BJ (cell line): Measurements from ENCODE around the gene KAZALD1. TPM values are rescaled to one million over a fixed set of nuclear protein-coding genes. Genes with fewer than 3 reads are reported as not detected.

ENCODE experiments used
- CTCF ChIA-PET: fragments of 350-600 bp; formaldehyde crosslinking; extraction: SDS; loops from one replicate; lab custom pipeline; 2021; ENCODE audit warnings: antibody characterized with exemption, inconsistent platforms; lab: Yijun Ruan, JAX
- POLR2A ChIA-PET: fragments of 300-600 bp; sonication (Branson Sonifier 250); formaldehyde crosslinking; extraction: SDS; loops from one replicate; lab custom pipeline; 2021; ENCODE audit warnings: antibody characterized with exemption; lab: Charles Lee
- DNase-seq: peaks from one replicate; pipeline ENCODE4 v3.0.0-alpha.2; 2011; ENCODE audit warnings: low read depth
- H3K27me3 ChIP-seq: 2 replicates; pipeline ENCODE4 v1.6.0; 2011; ENCODE audit warnings: low read length; ENCODE audit not compliant: control insufficient read depth, insufficient read depth
- H3K36me3 ChIP-seq: 2 replicates; pipeline ENCODE4 v1.5.1; 2011; ENCODE audit warnings: low read length; ENCODE audit not compliant: control insufficient read depth, insufficient read depth
- H3K4me3 ChIP-seq: 2 replicates; pipeline ENCODE4 v1.5.1; 2011; ENCODE audit warnings: low read depth, mild to moderate bottlenecking, control low read depth, low read length
- CTCF ChIP-seq: IDR thresholded peaks from 2 replicates; pipeline ENCODE4 v1.5.1; 2011; ENCODE audit warnings: low read depth, mild to moderate bottlenecking, control low read depth, inconsistent platforms, low read length, moderate library complexity; ENCODE audit not compliant: insufficient read depth
- polyA plus RNA-seq: library from polyadenylated mRNA; depleted of rRNA; stranded (reverse); fragments of >200 nt; gene quantifications from 2 replicates; pipeline ENCODE4 v1.2.3, GENCODE V29; 2011

KAZALD1 gene
- polyA plus RNA-seq, 1 experiment = 32.4 TPM

GRCh38 chr10:101030496-101031127 is 31.2 kb upstream of the KAZALD1 start:
- CTCF ChIA-PET = interaction anchor here (1.5 to 15.1 kb wide), 9 partner anchors 9 to 111 kb away, joined by 3 to 194 read pairs (median 15); partner anchors contain the start of gene KAZALD1

GRCh38 chr10:101031128-101031795 is 30.5 kb upstream of the KAZALD1 start, which contains the start of the genes PDZD7 and SFXN3:
PDZD7 (minus strand) TSS chr10:101031129; CDS start chr10:101030219, 910 bp downstream.
SFXN3 (plus strand) TSS chr10:101031234; CDS start chr10:101034695, 3,461 bp downstream.
- ChIA-PET CTCF (interaction anchor here (0.5 to 15.1 kb wide), 10 partner anchors 9 to 1455 kb away, joined by 3 to 194 read pairs (median 12); partner anchors contain the start of genes KAZALD1 and LZTS2), POLR2A (interaction anchor here (1.1 kb wide), 1 partner anchor 12 kb away, joined by 3 read pairs; no protein-coding TSS in a partner anchor)
- Histone ChIP-seq H3K27me3 (0 out of 2 replicates have a peak, but pooled peaks cover 2% of the 10 kb centered on the region), H3K36me3 (peaks cover 13% of the 10 kb centered on the region), H3K4me3 (peak within 1 kb of the TSS; percentile 76)
- peak; percentile 41 for DNase-seq
- TF ChIP-seq CTCF = no peak

More at GRCh38 chr10:101030496-101031127, 31.2 kb upstream of the KAZALD1 start:
- DNase-seq = no peak
- TF ChIP-seq CTCF = no peak
- Histone ChIP-seq H3K27me3 (0 out of 2 replicates have a peak, but pooled peaks cover 2% of the 10 kb centered on the region), H3K36me3 (peaks cover 7% of the 10 kb centered on the region), H3K4me3 (peak overlapping the region; percentile 76)
- POLR2A ChIA-PET = interaction anchor here (1.1 kb wide), 1 partner anchor 12 kb away, joined by 3 read pairs; no protein-coding TSS in a partner anchor

- CTCF ChIA-PET = interaction anchor here (0.5 to 15.1 kb wide), 10 partner anchors 8 to 1454 kb away, joined by 3 to 194 read pairs (median 10); partner anchors contain the start of genes KAZALD1 and LZTS2
- H3K27me3 ChIP-seq = 0 out of 2 replicates have a peak, but pooled peaks cover 2% of the 10 kb centered on the region
- TF ChIP-seq CTCF = no peak
- DNase-seq = no peak
- POLR2A ChIA-PET = interaction anchor here (0.7 kb wide), 1 partner anchor 12 kb away, joined by 3 read pairs; no protein-coding TSS in a partner anchor
- H3K36me3 ChIP-seq = peaks cover 20% of the 10 kb centered on the region
- peak overlapping the region; percentile 76 for H3K4me3 ChIP-seq
Measured at GRCh38 chr10:101031796-101032636, 29.8 kb upstream of the KAZALD1 start.

GRCh38 chr10:101032637-101033224 is 29.1 kb upstream of the KAZALD1 start:
- H3K4me3 ChIP-seq = peak overlapping the region; percentile 76
- POLR2A ChIA-PET = interaction anchor here (0.7 kb wide), 1 partner anchor 11 kb away, joined by 3 read pairs; no protein-coding TSS in a partner anchor
- CTCF ChIA-PET = interaction anchor here (0.8 to 27.0 kb wide), 7 partner anchors 9 to 36 kb away, joined by 3 to 676 read pairs (median 29); partner anchors contain the start of gene KAZALD1
- H3K27me3 ChIP-seq = 0 out of 2 replicates have a peak, but pooled peaks cover 2% of the 10 kb centered on the region
- peaks cover 27% of the 10 kb centered on the region for H3K36me3 ChIP-seq
- no peak for TF ChIP-seq CTCF
- peak; percentile 71 for DNase-seq
